GM23248 (cell line): ENCODE measurements around the gene CRY2.

Experiments
- EZH2 ChIP-seq: fragments of 200-600 bp; sonication (generic); IDR thresholded peaks from 2 replicates; pipeline ENCODE4 v1.6.1; 2018; ENCODE audit warnings: antibody characterized with exemption, mild to moderate bottlenecking; ENCODE audit not compliant: insufficient read depth, poor library complexity, severe bottlenecking
- EZH2phosphoT487 ChIP-seq: fragments of 200-600 bp; sonication (generic); IDR thresholded peaks from 2 replicates; pipeline ENCODE4 v1.6.1; 2018; ENCODE audit warnings: antibody characterized with exemption, moderate library complexity, mild to moderate bottlenecking, low read depth; ENCODE audit not compliant: insufficient read depth

- TF ChIP-seq EZH2phosphoT487 (no peak), EZH2 (no peak)
These were observed 66.2 kb downstream of the CRY2 start for GRCh38 chr11:45913514-45913913.
